K562 (cell line): Measurements from ENCODE around the gene ANKRD10. TPM values are rescaled to one million over a fixed set of nuclear protein-coding genes. Genes with fewer than 3 reads are reported as not detected.

Experiments used
- L3MBTL2 ChIP-seq: fragments of 450-650 bp; IDR thresholded peaks from 2 replicates; pipeline ENCODE4 v1.6.1; 2016; ENCODE audit warnings: mild to moderate bottlenecking, moderate library complexity
- MAFK ChIP-seq: IDR thresholded peaks from 2 replicates; pipeline ENCODE4 v1.6.1; 2011; ENCODE audit warnings: low read length, improper control_type of control experiment
- MCM2 ChIP-seq: fragments of 450-650 bp; IDR thresholded peaks from 2 replicates; pipeline ENCODE4 v1.6.1; 2017; ENCODE audit warnings: low read depth, mild to moderate bottlenecking
- MTF1 ChIP-seq: fragments of 250-450 bp; sonication (Bioruptor Pico); IDR thresholded peaks from 2 replicates; pipeline ENCODE4 v1.9.0; 2021; ENCODE audit warnings: moderate library complexity, mild to moderate bottlenecking, inconsistent platforms, borderline replicate concordance
- NR2C1 ChIP-seq, 2 experiments: fragments of 450-650 bp; IDR thresholded peaks; 2 replicates each; pipeline ENCODE4 v1.6.1; 2017; ENCODE audit warnings: mild to moderate bottlenecking in 2 of 2, antibody characterized with exemption in 1 of 2, inconsistent platforms in 1 of 2, missing compliant biosample characterization in 1 of 2, missing genetic modification characterization in 1 of 2
- XRCC4 ChIP-seq: IDR thresholded peaks from one replicate; pipeline ENCODE4 v1.6.1; 2011; ENCODE audit not compliant: insufficient read depth, insufficient read length; ENCODE audit errors: extremely low read depth
- ZFP1 ChIP-seq: fragments of 450-650 bp; formaldehyde crosslinking; IDR thresholded peaks from 2 replicates; pipeline ENCODE4 v1.4.0; 2020; ENCODE audit warnings: mild to moderate bottlenecking, mixed read lengths
- ZNF140 ChIP-seq: fragments of 250-450 bp; sonication (Bioruptor Pico); IDR thresholded peaks from 2 replicates; pipeline ENCODE4 v1.8.0; 2021; ENCODE audit warnings: moderate library complexity, mild to moderate bottlenecking, inconsistent platforms
- ZNF57 ChIP-seq: fragments of 450-650 bp; formaldehyde crosslinking; IDR thresholded peaks from 2 replicates; pipeline ENCODE4 v1.4.0; 2020; ENCODE audit warnings: mild to moderate bottlenecking, moderate library complexity
- polyA plus RNA-seq, 8 experiments: library from polyadenylated mRNA; depleted of rRNA in 4 of 8; stranded (reverse) in 5 of 8; unstranded in 3 of 8; fragments of >200 nt; fragmentation: Nextera tagmentation in 2 of 8; fragmentation: Illumina TruSeq in 1 of 8; extraction: Ambion mirVana in 2 of 8; extraction: Trizol in 1 of 8; gene quantifications; 2 replicates each; pipeline versions ENCODE4 v1.2.1 to v1.2.3, GENCODE V29; 2011 to 2014; ENCODE audit warnings: inconsistent platforms in 1 of 8, missing spikeins in 1 of 8
- total RNA-seq, 7 experiments: library from RNA; depleted of rRNA in 6 of 7; stranded (reverse); fragments of >200 nt in 6 of 7; fragmentation: Illumina TruSeq in 2 of 7; extraction: Trizol in 2 of 7; gene quantifications; 2 replicates each; pipeline versions ENCODE4 v1.2.1 to v1.2.3, GENCODE V29; 2011 to 2021; ENCODE audit warnings: low replicate concordance in 1 of 7
- TF ChIP-seq, protein P1 (sequence below): sonication (generic); formaldehyde crosslinking; IDR thresholded peaks from 2 replicates; pipeline ENCODE4 v1.8.0; 2022; ENCODE audit warnings: mild to moderate bottlenecking, missing genetic modification reagents
- TF ChIP-seq, protein P2 (sequence below): sonication (generic); formaldehyde crosslinking; IDR thresholded peaks from 2 replicates; pipeline ENCODE4 v1.8.0; 2022; ENCODE audit warnings: mild to moderate bottlenecking, missing genetic modification reagents
- TF ChIP-seq, protein P3 (sequence below): fragments of 200-800 bp; sonication (Bioruptor generic); IDR thresholded peaks from 2 replicates; pipeline ENCODE4 v1.6.1; 2017; ENCODE audit warnings: missing genetic modification characterization, missing compliant biosample characterization
- TF ChIP-seq, protein P4 (sequence below): sonication (generic); formaldehyde crosslinking; IDR thresholded peaks from 2 replicates; pipeline ENCODE4 v1.8.0; 2022; ENCODE audit warnings: mild to moderate bottlenecking, missing genetic modification reagents
- TF ChIP-seq, protein P5 (sequence below), 3 experiments: fragments of 200-800 bp in 1 of 3; sonication (Bioruptor generic) in 1 of 3; sonication (generic) in 1 of 3; formaldehyde crosslinking in 1 of 3; IDR thresholded peaks; 2 replicates each; pipeline versions ENCODE4 v1.6.1 to v1.8.0; 2016 to 2022; ENCODE audit warnings: mild to moderate bottlenecking in 2 of 3, missing compliant biosample characterization in 2 of 3, missing genetic modification characterization in 2 of 3, missing genetic modification reagents in 1 of 3
- TF ChIP-seq, protein P6 (sequence below), 3 experiments: IDR thresholded peaks in 2 of 3; conservative IDR thresholded peaks in 1 of 3; 2 replicates each; pipeline ENCODE4 v1.5.1; 2011 to 2012; ENCODE audit warnings: low read length in 3 of 3, mild to moderate bottlenecking in 3 of 3, control low read depth in 2 of 3, improper control_type of control experiment in 1 of 3, inconsistent platforms in 1 of 3, low read depth in 1 of 3, mixed read lengths in 1 of 3, moderate library complexity in 1 of 3; ENCODE audit not compliant: insufficient read depth in 2 of 3

The ANKRD10 gene
- total and polyA plus RNA-seq, 9 of the 15 experiments (the other 6 are each of a cell fraction or from before 2014, with no cell fraction given) = 21.7 to 183 (median 45.0) TPM

DNA sequence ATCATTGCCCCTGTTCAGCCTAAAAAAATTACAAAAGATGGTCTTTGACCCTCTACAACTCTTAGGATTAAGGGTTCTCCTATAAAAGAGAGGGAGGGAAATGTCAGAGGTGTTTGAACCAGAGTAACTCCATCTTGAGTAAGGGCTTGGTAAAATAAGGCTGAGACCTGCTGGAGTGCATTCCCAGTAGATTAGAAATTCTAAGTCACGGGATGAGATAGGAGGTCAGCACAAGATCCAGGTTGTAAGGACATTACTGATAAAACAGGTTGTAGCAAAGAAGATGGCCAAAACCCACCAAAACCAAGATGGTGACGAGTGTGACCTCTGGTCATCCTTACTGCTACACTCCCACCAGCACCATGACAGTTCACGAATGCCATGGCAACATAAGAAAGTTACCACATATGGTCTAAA lies 48.7 kb upstream of the ANKRD10 start (continued):
- TF ChIP-seq, protein P1, sequence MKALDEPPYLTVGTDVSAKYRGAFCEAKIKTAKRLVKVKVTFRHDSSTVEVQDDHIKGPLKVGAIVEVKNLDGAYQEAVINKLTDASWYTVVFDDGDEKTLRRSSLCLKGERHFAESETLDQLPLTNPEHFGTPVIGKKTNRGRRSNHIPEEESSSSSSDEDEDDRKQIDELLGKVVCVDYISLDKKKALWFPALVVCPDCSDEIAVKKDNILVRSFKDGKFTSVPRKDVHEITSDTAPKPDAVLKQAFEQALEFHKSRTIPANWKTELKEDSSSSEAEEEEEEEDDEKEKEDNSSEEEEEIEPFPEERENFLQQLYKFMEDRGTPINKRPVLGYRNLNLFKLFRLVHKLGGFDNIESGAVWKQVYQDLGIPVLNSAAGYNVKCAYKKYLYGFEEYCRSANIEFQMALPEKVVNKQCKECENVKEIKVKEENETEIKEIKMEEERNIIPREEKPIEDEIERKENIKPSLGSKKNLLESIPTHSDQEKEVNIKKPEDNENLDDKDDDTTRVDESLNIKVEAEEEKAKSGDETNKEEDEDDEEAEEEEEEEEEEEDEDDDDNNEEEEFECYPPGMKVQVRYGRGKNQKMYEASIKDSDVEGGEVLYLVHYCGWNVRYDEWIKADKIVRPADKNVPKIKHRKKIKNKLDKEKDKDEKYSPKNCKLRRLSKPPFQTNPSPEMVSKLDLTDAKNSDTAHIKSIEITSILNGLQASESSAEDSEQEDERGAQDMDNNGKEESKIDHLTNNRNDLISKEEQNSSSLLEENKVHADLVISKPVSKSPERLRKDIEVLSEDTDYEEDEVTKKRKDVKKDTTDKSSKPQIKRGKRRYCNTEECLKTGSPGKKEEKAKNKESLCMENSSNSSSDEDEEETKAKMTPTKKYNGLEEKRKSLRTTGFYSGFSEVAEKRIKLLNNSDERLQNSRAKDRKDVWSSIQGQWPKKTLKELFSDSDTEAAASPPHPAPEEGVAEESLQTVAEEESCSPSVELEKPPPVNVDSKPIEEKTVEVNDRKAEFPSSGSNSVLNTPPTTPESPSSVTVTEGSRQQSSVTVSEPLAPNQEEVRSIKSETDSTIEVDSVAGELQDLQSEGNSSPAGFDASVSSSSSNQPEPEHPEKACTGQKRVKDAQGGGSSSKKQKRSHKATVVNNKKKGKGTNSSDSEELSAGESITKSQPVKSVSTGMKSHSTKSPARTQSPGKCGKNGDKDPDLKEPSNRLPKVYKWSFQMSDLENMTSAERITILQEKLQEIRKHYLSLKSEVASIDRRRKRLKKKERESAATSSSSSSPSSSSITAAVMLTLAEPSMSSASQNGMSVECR = no peak
- TF ChIP-seq MTF1 (peak; percentile 96), ZFP1 (peak; percentile 87), MCM2 (no peak), XRCC4 (no peak), MAFK (no peak), ZNF140 (peak; percentile 96), L3MBTL2 (no peak), ZNF57 (CRISPR knock-in tag) (no peak), NR2C1 (IDR thresholded peaks at IDR 0.05) (0 out of 2 replicates have a peak, but pooled peaks have one; percentile 14), NR2C1 (tag; IDR thresholded peaks at IDR 0.05) (peak; percentile 95)
- TF ChIP-seq, protein P2, sequence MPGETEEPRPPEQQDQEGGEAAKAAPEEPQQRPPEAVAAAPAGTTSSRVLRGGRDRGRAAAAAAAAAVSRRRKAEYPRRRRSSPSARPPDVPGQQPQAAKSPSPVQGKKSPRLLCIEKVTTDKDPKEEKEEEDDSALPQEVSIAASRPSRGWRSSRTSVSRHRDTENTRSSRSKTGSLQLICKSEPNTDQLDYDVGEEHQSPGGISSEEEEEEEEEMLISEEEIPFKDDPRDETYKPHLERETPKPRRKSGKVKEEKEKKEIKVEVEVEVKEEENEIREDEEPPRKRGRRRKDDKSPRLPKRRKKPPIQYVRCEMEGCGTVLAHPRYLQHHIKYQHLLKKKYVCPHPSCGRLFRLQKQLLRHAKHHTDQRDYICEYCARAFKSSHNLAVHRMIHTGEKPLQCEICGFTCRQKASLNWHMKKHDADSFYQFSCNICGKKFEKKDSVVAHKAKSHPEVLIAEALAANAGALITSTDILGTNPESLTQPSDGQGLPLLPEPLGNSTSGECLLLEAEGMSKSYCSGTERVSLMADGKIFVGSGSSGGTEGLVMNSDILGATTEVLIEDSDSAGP (CRISPR knock-in tag) = no peak
- TF ChIP-seq, protein P3, sequence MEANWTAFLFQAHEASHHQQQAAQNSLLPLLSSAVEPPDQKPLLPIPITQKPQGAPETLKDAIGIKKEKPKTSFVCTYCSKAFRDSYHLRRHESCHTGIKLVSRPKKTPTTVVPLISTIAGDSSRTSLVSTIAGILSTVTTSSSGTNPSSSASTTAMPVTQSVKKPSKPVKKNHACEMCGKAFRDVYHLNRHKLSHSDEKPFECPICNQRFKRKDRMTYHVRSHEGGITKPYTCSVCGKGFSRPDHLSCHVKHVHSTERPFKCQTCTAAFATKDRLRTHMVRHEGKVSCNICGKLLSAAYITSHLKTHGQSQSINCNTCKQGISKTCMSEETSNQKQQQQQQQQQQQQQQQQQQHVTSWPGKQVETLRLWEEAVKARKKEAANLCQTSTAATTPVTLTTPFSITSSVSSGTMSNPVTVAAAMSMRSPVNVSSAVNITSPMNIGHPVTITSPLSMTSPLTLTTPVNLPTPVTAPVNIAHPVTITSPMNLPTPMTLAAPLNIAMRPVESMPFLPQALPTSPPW = peak; percentile 8; the same call in 1 of the 2 replicates
- TF ChIP-seq, protein P4, sequence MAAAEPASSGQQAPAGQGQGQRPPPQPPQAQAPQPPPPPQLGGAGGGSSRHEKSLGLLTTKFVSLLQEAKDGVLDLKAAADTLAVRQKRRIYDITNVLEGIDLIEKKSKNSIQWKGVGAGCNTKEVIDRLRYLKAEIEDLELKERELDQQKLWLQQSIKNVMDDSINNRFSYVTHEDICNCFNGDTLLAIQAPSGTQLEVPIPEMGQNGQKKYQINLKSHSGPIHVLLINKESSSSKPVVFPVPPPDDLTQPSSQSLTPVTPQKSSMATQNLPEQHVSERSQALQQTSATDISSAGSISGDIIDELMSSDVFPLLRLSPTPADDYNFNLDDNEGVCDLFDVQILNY (CRISPR knock-in tag) = no peak
- TF ChIP-seq, protein P5, sequence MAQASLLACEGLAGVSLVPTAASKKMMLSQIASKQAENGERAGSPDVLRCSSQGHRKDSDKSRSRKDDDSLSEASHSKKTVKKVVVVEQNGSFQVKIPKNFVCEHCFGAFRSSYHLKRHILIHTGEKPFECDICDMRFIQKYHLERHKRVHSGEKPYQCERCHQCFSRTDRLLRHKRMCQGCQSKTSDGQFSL (CRISPR knock-in tag; IDR thresholded peaks at IDR 0.05) = no peak
- TF ChIP-seq, protein P5 (tag; IDR thresholded peaks at IDR 0.05) = peak in 1 of 2 experiments; percentile 98; a peak in 2 of 4 replicates
- TF ChIP-seq, protein P6, sequence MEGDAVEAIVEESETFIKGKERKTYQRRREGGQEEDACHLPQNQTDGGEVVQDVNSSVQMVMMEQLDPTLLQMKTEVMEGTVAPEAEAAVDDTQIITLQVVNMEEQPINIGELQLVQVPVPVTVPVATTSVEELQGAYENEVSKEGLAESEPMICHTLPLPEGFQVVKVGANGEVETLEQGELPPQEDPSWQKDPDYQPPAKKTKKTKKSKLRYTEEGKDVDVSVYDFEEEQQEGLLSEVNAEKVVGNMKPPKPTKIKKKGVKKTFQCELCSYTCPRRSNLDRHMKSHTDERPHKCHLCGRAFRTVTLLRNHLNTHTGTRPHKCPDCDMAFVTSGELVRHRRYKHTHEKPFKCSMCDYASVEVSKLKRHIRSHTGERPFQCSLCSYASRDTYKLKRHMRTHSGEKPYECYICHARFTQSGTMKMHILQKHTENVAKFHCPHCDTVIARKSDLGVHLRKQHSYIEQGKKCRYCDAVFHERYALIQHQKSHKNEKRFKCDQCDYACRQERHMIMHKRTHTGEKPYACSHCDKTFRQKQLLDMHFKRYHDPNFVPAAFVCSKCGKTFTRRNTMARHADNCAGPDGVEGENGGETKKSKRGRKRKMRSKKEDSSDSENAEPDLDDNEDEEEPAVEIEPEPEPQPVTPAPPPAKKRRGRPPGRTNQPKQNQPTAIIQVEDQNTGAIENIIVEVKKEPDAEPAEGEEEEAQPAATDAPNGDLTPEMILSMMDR (IDR thresholded peaks at IDR 0.05 in 2 of 3, conservative IDR thresholded peaks at IDR 0.05 in 1 of 3; ENCODE audit: insufficient read depth in 2 of 3, low read depth in 1 of 3, low read length in 3 of 3) = no peak
